ENCODE data around the gene ARHGAP12. TPM values are rescaled to one million over a fixed set of nuclear protein-coding genes. Genes with fewer than 3 reads are reported as not detected.

Gene ARHGAP12
- polyA plus RNA-seq, 1 donor, result 47.2 TPM

- DNase-seq, result peak in 1 of 2 donors; percentile 28
These were observed 124.9 kb downstream of the ARHGAP12 start for GRCh38 chr10:31803606-31804351.

GRCh38 chr10:31799181-31799580 lies 129.4 kb downstream of the ARHGAP12 start:
- H3K4me1 ChIP-seq (ENCODE audit: control insufficient read depth, insufficient read depth, low read length), result no peaks in the 10 kb centered on the region
- no peak overlapping the region for H3K27ac ChIP-seq (ENCODE audit: low read length)
- H3K9me3 ChIP-seq (ENCODE audit: control insufficient read depth, low read depth, low read length), result no peaks in the 10 kb centered on the region
- H3K4me3 ChIP-seq (ENCODE audit: low read length), result no peak overlapping the region
- peak in 1 of 2 donors; percentile 13 for DNase-seq
- H3K27me3 ChIP-seq (ENCODE audit: control insufficient read depth, insufficient read depth, low read length), result no peaks in the 10 kb centered on the region
- no peaks in the 10 kb centered on the region for H3K36me3 ChIP-seq (ENCODE audit: control insufficient read depth, insufficient read depth, low read length)
- WGBS (ENCODE audit: insufficient coverage, low lambda C conversion rate), result no CpG with 5 or more reads among the region's 2 CpGs

More at GRCh38 chr10:31803606-31804351, 124.9 kb downstream of the ARHGAP12 start:
- Histone ChIP-seq H3K27me3 (ENCODE audit: control insufficient read depth, insufficient read depth, low read length) (no peaks in the 10 kb centered on the region), H3K27ac (ENCODE audit: low read length) (no peak overlapping the region), H3K4me1 (ENCODE audit: control insufficient read depth, insufficient read depth, low read length) (peaks cover 4% of the 10 kb centered on the region), H3K4me3 (ENCODE audit: low read length) (no peak overlapping the region), H3K36me3 (ENCODE audit: control insufficient read depth, insufficient read depth, low read length) (peaks cover 11% of the 10 kb centered on the region), H3K9me3 (ENCODE audit: control insufficient read depth, low read depth, low read length) (no peaks in the 10 kb centered on the region)
- WGBS (ENCODE audit: insufficient coverage, low lambda C conversion rate), result 77% methylated on average over 3 of the region's 8 CpGs

DNA sequence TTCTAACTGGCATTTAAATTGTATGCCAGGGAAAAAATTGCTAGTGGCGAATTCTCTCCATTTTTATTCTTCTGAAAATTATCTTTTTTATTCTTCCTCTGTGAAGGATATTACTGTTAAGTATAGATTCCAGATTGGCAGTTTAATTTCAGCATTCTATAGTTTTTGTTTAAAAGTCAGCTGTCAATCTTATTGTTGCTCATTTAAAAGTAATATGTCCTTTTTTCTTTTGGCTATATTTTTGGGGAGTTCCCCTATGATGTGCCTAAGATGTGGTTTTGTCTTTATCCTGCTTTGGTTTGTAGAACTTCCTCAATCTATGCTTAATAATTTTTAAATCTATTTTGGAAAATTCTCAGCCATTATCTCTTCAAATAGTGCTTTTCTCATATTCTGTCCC lies 135.9 kb downstream of the ARHGAP12 start:
- no peak overlapping the region for H3K27ac ChIP-seq (ENCODE audit: low read length)
- DNase-seq, result no peak
- H3K4me3 ChIP-seq (ENCODE audit: low read length), result no peak overlapping the region
- no peaks in the 10 kb centered on the region for H3K4me1 ChIP-seq (ENCODE audit: control insufficient read depth, insufficient read depth, low read length)
- no peaks in the 10 kb centered on the region for H3K36me3 ChIP-seq (ENCODE audit: control insufficient read depth, insufficient read depth, low read length)
- peaks cover 3% of the 10 kb centered on the region for H3K9me3 ChIP-seq (ENCODE audit: control insufficient read depth, low read depth, low read length)
- no peaks in the 10 kb centered on the region for H3K27me3 ChIP-seq (ENCODE audit: control insufficient read depth, insufficient read depth, low read length)
- WGBS (ENCODE audit: insufficient coverage, low lambda C conversion rate), result 100% methylated on average over 1 of the region's 1 CpG

- Histone ChIP-seq H3K4me3 (ENCODE audit: low read length) (no peak overlapping the region), H3K9me3 (ENCODE audit: control insufficient read depth, low read depth, low read length) (peaks cover 3% of the 10 kb centered on the region), H3K27ac (ENCODE audit: low read length) (no peak overlapping the region), H3K36me3 (ENCODE audit: control insufficient read depth, insufficient read depth, low read length) (no peaks in the 10 kb centered on the region), H3K27me3 (ENCODE audit: control insufficient read depth, insufficient read depth, low read length) (no peaks in the 10 kb centered on the region), H3K4me1 (ENCODE audit: control insufficient read depth, insufficient read depth, low read length) (no peaks in the 10 kb centered on the region)
- no CpG with 5 or more reads among the region's 1 CpG for WGBS (ENCODE audit: insufficient coverage, low lambda C conversion rate)
- DNase-seq, result no peak
These were observed 139.1 kb downstream of the ARHGAP12 start for GRCh38 chr10:31789555-31789954.

DNA sequence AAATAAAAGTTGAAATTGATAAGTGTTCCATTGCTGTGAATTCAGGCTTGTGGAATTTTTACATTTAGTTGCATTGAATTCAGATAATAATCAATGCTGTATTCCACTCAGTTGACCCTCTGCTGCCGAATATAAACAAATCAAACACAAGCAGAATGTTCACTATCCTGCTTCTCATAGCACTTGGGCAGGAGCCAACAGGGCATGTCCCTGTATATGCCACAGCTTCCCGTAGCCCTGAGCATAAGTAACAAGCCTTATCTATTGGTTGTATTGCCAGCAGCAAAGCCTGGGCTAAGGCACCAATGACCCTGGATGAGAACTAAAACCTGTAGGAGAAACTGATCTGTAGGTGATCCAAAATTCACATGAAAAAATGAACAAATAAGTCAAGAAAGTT lies 145.9 kb downstream of the ARHGAP12 start:
- Histone ChIP-seq H3K4me1 (ENCODE audit: control insufficient read depth, insufficient read depth, low read length) (no peaks in the 10 kb centered on the region), H3K4me3 (ENCODE audit: low read length) (no peak overlapping the region), H3K36me3 (ENCODE audit: control insufficient read depth, insufficient read depth, low read length) (no peaks in the 10 kb centered on the region), H3K27ac (ENCODE audit: low read length) (no peak overlapping the region), H3K9me3 (ENCODE audit: control insufficient read depth, low read depth, low read length) (no peaks in the 10 kb centered on the region), H3K27me3 (ENCODE audit: control insufficient read depth, insufficient read depth, low read length) (no peaks in the 10 kb centered on the region)
- DNase-seq, result no peak
- WGBS (ENCODE audit: insufficient coverage, low lambda C conversion rate), result no CpG with 5 or more reads among the region's 2 CpGs

DNA sequence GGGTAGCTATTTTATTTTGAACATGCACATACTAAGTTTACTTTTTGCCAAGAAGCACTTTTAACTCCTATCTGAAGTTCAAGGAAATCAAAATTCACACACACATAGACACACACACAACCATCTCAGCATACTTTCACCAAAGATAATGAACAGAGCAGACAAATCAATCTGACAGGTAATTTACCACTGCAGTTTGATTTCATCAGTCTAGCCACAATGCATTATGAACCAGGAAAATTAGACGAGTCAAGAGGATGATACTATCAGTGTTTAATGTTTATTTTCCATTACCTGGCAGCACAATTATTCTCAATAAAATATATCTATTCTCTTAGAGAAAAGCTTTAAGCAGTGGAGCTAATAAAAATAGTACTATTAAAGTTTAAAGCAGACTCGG lies 147.9 kb downstream of the ARHGAP12 start:
- Histone ChIP-seq H3K4me1 (ENCODE audit: control insufficient read depth, insufficient read depth, low read length) (no peaks in the 10 kb centered on the region), H3K36me3 (ENCODE audit: control insufficient read depth, insufficient read depth, low read length) (no peaks in the 10 kb centered on the region), H3K9me3 (ENCODE audit: control insufficient read depth, low read depth, low read length) (peaks cover 4% of the 10 kb centered on the region), H3K4me3 (ENCODE audit: low read length) (no peak overlapping the region), H3K27ac (ENCODE audit: low read length) (no peak overlapping the region), H3K27me3 (ENCODE audit: control insufficient read depth, insufficient read depth, low read length) (no peaks in the 10 kb centered on the region)
- WGBS (ENCODE audit: insufficient coverage, low lambda C conversion rate), result 80% methylated on average over 1 of the region's 2 CpGs
- no peak for DNase-seq

GRCh38 chr10:31778627-31779026 lies 150.0 kb downstream of the ARHGAP12 start:
- no peak overlapping the region for H3K27ac ChIP-seq (ENCODE audit: low read length)
- H3K27me3 ChIP-seq (ENCODE audit: control insufficient read depth, insufficient read depth, low read length), result no peaks in the 10 kb centered on the region
- peaks cover 4% of the 10 kb centered on the region for H3K9me3 ChIP-seq (ENCODE audit: control insufficient read depth, low read depth, low read length)
- peaks cover 2% of the 10 kb centered on the region for H3K4me1 ChIP-seq (ENCODE audit: control insufficient read depth, insufficient read depth, low read length)
- H3K36me3 ChIP-seq (ENCODE audit: control insufficient read depth, insufficient read depth, low read length), result no peaks in the 10 kb centered on the region
- DNase-seq, result no peak
- WGBS (ENCODE audit: insufficient coverage, low lambda C conversion rate), result 80% methylated on average over 1 of the region's 3 CpGs
- no peak overlapping the region for H3K4me3 ChIP-seq (ENCODE audit: low read length)

- H3K36me3 ChIP-seq (ENCODE audit: control insufficient read depth, insufficient read depth, low read length), result no peaks in the 10 kb centered on the region
- no peak overlapping the region for H3K27ac ChIP-seq (ENCODE audit: low read length)
- no CpG with 5 or more reads among the region's 5 CpGs for WGBS (ENCODE audit: insufficient coverage, low lambda C conversion rate)
- no peaks in the 10 kb centered on the region for H3K27me3 ChIP-seq (ENCODE audit: control insufficient read depth, insufficient read depth, low read length)
- H3K4me3 ChIP-seq (ENCODE audit: low read length), result no peak overlapping the region
- no peak for DNase-seq
- peaks cover 4% of the 10 kb centered on the region for H3K9me3 ChIP-seq (ENCODE audit: control insufficient read depth, low read depth, low read length)
- H3K4me1 ChIP-seq (ENCODE audit: control insufficient read depth, insufficient read depth, low read length), result peaks cover 2% of the 10 kb centered on the region
These were observed 152.5 kb downstream of the ARHGAP12 start for GRCh38 chr10:31776159-31776558.

GRCh38 chr10:31774928-31775650 lies 153.5 kb downstream of the ARHGAP12 start:
- DNase-seq, result no peak
- 100% methylated on average over 2 of the region's 12 CpGs for WGBS (ENCODE audit: insufficient coverage, low lambda C conversion rate)
- H3K4me1 ChIP-seq (ENCODE audit: control insufficient read depth, insufficient read depth, low read length), result peaks cover 2% of the 10 kb centered on the region
- no peak overlapping the region for H3K27ac ChIP-seq (ENCODE audit: low read length)
- no peaks in the 10 kb centered on the region for H3K27me3 ChIP-seq (ENCODE audit: control insufficient read depth, insufficient read depth, low read length)
- H3K4me3 ChIP-seq (ENCODE audit: low read length), result no peak overlapping the region
- H3K9me3 ChIP-seq (ENCODE audit: control insufficient read depth, low read depth, low read length), result peaks cover 4% of the 10 kb centered on the region
- no peaks in the 10 kb centered on the region for H3K36me3 ChIP-seq (ENCODE audit: control insufficient read depth, insufficient read depth, low read length)

GRCh38 chr10:31774299-31774900 lies 154.2 kb downstream of the ARHGAP12 start:
- Histone ChIP-seq H3K27ac (ENCODE audit: low read length) (no peak overlapping the region), H3K4me3 (ENCODE audit: low read length) (no peak overlapping the region), H3K9me3 (ENCODE audit: control insufficient read depth, low read depth, low read length) (peaks cover 4% of the 10 kb centered on the region), H3K27me3 (ENCODE audit: control insufficient read depth, insufficient read depth, low read length) (no peaks in the 10 kb centered on the region), H3K4me1 (ENCODE audit: control insufficient read depth, insufficient read depth, low read length) (peaks cover 2% of the 10 kb centered on the region), H3K36me3 (ENCODE audit: control insufficient read depth, insufficient read depth, low read length) (no peaks in the 10 kb centered on the region)
- WGBS (ENCODE audit: insufficient coverage, low lambda C conversion rate), result no CpG with 5 or more reads among the region's 12 CpGs
- DNase-seq, result peak in 1 of 2 donors; percentile 22
